ENCODE measurements around the gene UQCRC2. TPM values are rescaled to one million over a fixed set of nuclear protein-coding genes. Genes with fewer than 3 reads are reported as not detected.

Gene UQCRC2
- total RNA-seq, 1 experiment from 2014 or later = 249 TPM

- Histone ChIP-seq H3K36me3 (ENCODE audit: control insufficient read depth in 1 of 2, insufficient read depth in 2 of 2, low read length in 2 of 2) (no peaks in the 10 kb centered on the region), H3K79me2 (ENCODE audit: insufficient read depth, low read length) (no peaks in the 10 kb centered on the region), H3K27ac (ENCODE audit: low read depth, low read length) (no peak overlapping the region), H2AFZ (ENCODE audit: low read depth, low read length, poor library complexity, severe bottlenecking) (no peak overlapping the region), H3K27me3 (ENCODE audit: insufficient read depth, low read length) (no peaks in the 10 kb centered on the region), H4K20me1 (ENCODE audit: insufficient read depth) (no peaks in the 10 kb centered on the region), H3K4me2 (ENCODE audit: low read length) (no peak overlapping the region), H3K9me3 (ENCODE audit: control insufficient read depth in 1 of 2, insufficient read depth in 1 of 2, low read depth in 1 of 2, low read length in 2 of 2) (no peaks in the 10 kb centered on the region), H3K4me3 (replicated peaks in 1 of 2; ENCODE audit: low read depth in 1 of 2, low read length in 2 of 2) (no peak overlapping the region), H3K9ac (ENCODE audit: low read length) (no peak overlapping the region), H3K4me1 (ENCODE audit: control insufficient read depth in 1 of 2, insufficient read depth in 2 of 2, low read length in 2 of 2) (peaks cover 0 to 3% of the 10 kb centered on the region in 2 experiments; a peak in 2 of 4 replicates), H3K9me2 (ENCODE audit: insufficient read depth) (no peaks in the 10 kb centered on the region)
- no peak for DNase-seq (ENCODE audit: low read depth, low spot score)
- TF ChIP-seq EGR1 (IDR thresholded peaks at IDR 0.05; ENCODE audit: low read depth) (no peak), ZNF274 (IDR thresholded peaks at IDR 0.05; ENCODE audit: low read depth, low read length) (no peak), POLR2AphosphoS5 (IDR thresholded peaks at IDR 0.05; ENCODE audit: low read depth, low read length) (no peak)
- ChIA-PET CTCF (no interaction called here), RAD21 (ENCODE audit: low non-redundant PET in 1 of 2, low total read pairs in 2 of 2, uncharacterized antibody in 2 of 2, unreplicated experiment in 2 of 2) (no interaction called here), POLR2A (no interaction called here)
- BruUV-seq (replicated peaks) = no TSS peak
- no peak for ATAC-seq
- intact Hi-C loops (cut with micrococcal nuclease) = no loop called here
Measured at GRCh38 chr16:21994856-21995465, 41.8 kb downstream of the UQCRC2 start.

DNA sequence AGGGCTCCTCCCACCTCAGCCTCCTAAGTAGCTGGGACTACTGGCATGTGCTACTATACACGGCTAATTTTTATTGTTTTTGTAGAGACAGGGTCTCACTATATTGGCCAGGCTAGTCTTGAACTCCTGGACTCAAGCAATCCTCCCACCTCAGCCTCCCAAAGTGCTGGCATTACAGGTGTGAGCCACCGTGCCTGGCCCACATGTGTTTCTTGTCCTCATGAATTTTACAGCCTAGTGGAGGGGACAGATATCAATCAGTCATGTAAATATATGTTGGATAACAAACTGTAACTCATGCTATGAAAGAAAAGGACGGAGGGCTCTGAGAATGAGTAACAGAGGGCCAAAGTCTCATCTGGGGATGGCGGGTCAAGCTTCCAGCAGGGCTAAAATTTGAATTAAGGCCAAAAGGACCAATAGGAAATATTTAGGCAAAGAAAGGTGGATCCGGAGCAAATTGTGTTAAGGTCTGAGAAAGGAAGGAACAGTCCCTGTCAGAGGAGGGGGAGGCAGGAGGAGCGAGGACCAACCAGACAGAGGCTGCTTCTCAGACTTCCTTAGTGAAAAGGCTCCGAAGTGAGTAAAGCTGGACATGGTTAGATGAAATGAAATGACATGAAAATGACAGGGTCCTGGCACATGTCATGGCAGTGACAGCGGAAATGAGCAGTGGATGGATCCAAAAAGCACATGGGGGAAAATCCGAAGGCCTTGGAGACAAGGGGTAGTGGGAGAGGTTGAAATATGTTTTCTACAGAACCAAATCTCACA lies 43.9 kb downstream of the UQCRC2 start:
- Histone ChIP-seq H3K9ac (ENCODE audit: low read length) (no peak overlapping the region), H3K9me2 (ENCODE audit: insufficient read depth) (no peaks in the 10 kb centered on the region), H3K27ac (ENCODE audit: low read depth, low read length) (no peak overlapping the region), H3K9me3 (ENCODE audit: control insufficient read depth in 1 of 2, insufficient read depth in 1 of 2, low read depth in 1 of 2, low read length in 2 of 2) (no peaks in the 10 kb centered on the region), H3K36me3 (ENCODE audit: control insufficient read depth in 1 of 2, insufficient read depth in 2 of 2, low read length in 2 of 2) (no peaks in the 10 kb centered on the region), H3K79me2 (ENCODE audit: insufficient read depth, low read length) (no peaks in the 10 kb centered on the region), H3K4me1 (ENCODE audit: control insufficient read depth in 1 of 2, insufficient read depth in 2 of 2, low read length in 2 of 2) (peaks cover 11 to 18% of the 10 kb centered on the region in 2 experiments), H3K27me3 (ENCODE audit: insufficient read depth, low read length) (no peaks in the 10 kb centered on the region), H3K4me2 (ENCODE audit: low read length) (no peak overlapping the region), H4K20me1 (ENCODE audit: insufficient read depth) (no peaks in the 10 kb centered on the region), H2AFZ (ENCODE audit: low read depth, low read length, poor library complexity, severe bottlenecking) (no peak overlapping the region), H3K4me3 (replicated peaks in 1 of 2; ENCODE audit: low read depth in 1 of 2, low read length in 2 of 2) (no peak overlapping the region)
- DNase-seq (ENCODE audit: low read depth, low spot score) (no peak), ATAC-seq (no peak)
- CTCF ChIA-PET = interaction anchor here (1.5 to 5.9 kb wide), 3 partner anchors 10 to 80 kb away, joined by 3 to 140 read pairs (median 4); partner anchors contain the start of gene MOSMO
- no TSS peak for BruUV-seq (replicated peaks)
- POLR2A ChIA-PET = no interaction called here
- intact Hi-C loops (cut with micrococcal nuclease) = no loop called here
- RAD21 ChIA-PET (ENCODE audit: low non-redundant PET in 1 of 2, low total read pairs in 2 of 2, uncharacterized antibody in 2 of 2, unreplicated experiment in 2 of 2) = interaction anchor here in 1 of 2 experiments (2.5 kb wide), 1 partner anchor 81 kb away, joined by 11 read pairs; no protein-coding TSS in a partner anchor
- TF ChIP-seq, protein P1, sequence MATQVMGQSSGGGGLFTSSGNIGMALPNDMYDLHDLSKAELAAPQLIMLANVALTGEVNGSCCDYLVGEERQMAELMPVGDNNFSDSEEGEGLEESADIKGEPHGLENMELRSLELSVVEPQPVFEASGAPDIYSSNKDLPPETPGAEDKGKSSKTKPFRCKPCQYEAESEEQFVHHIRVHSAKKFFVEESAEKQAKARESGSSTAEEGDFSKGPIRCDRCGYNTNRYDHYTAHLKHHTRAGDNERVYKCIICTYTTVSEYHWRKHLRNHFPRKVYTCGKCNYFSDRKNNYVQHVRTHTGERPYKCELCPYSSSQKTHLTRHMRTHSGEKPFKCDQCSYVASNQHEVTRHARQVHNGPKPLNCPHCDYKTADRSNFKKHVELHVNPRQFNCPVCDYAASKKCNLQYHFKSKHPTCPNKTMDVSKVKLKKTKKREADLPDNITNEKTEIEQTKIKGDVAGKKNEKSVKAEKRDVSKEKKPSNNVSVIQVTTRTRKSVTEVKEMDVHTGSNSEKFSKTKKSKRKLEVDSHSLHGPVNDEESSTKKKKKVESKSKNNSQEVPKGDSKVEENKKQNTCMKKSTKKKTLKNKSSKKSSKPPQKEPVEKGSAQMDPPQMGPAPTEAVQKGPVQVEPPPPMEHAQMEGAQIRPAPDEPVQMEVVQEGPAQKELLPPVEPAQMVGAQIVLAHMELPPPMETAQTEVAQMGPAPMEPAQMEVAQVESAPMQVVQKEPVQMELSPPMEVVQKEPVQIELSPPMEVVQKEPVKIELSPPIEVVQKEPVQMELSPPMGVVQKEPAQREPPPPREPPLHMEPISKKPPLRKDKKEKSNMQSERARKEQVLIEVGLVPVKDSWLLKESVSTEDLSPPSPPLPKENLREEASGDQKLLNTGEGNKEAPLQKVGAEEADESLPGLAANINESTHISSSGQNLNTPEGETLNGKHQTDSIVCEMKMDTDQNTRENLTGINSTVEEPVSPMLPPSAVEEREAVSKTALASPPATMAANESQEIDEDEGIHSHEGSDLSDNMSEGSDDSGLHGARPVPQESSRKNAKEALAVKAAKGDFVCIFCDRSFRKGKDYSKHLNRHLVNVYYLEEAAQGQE (IDR thresholded peaks at IDR 0.05; ENCODE audit: low read depth) = no peak
- TF ChIP-seq POLR2AphosphoS5 (IDR thresholded peaks at IDR 0.05; ENCODE audit: low read depth, low read length) = no peak
- no peak for TF ChIP-seq YY1 (IDR thresholded peaks at IDR 0.05; ENCODE audit: extremely low read depth, insufficient replicate concordance, low read depth, low read length)
- no peak for TF ChIP-seq EZH2phosphoT487 (IDR thresholded peaks at IDR 0.05; ENCODE audit: borderline replicate concordance)
- TF ChIP-seq CBX3 (IDR thresholded peaks at IDR 0.05; ENCODE audit: low read depth) = no peak
- TF ChIP-seq POLR2A (IDR thresholded peaks at IDR 0.05; ENCODE audit: borderline replicate concordance, extremely low read depth, insufficient read depth, insufficient read length) = no peak
- no peak for TF ChIP-seq CEBPB (IDR thresholded peaks at IDR 0.05; ENCODE audit: low read depth)
- no peak for TF ChIP-seq SRF (IDR thresholded peaks at IDR 0.05; ENCODE audit: low read depth)
- TF ChIP-seq JUND (IDR thresholded peaks at IDR 0.05) = no peak
- no peak for TF ChIP-seq EGR1 (IDR thresholded peaks at IDR 0.05; ENCODE audit: low read depth)
- TF ChIP-seq SP1 (IDR thresholded peaks at IDR 0.05; ENCODE audit: low read depth) = no peak
- no peak for TF ChIP-seq RAD21 (IDR thresholded peaks at IDR 0.05; ENCODE audit: low read depth)
- no peak for TF ChIP-seq EZH2 (IDR thresholded peaks at IDR 0.05)
- TF ChIP-seq, protein P2, sequence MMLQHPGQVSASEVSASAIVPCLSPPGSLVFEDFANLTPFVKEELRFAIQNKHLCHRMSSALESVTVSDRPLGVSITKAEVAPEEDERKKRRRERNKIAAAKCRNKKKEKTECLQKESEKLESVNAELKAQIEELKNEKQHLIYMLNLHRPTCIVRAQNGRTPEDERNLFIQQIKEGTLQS (IDR thresholded peaks at IDR 0.05) = no peak
